H9 (cell line): ENCODE data around the gene EFNA3. TPM values are rescaled to one million over a fixed set of nuclear protein-coding genes. Genes with fewer than 3 reads are reported as not detected.

Experiments used
- DNase-seq: peaks from one replicate; pipeline ENCODE4 v3.0.0-alpha.2; 2017
- H2AFZ ChIP-seq: one replicate; pipeline ENCODE4 v1.6.1; 2013; ENCODE audit warnings: mild to moderate bottlenecking, low read length, control low read depth, moderate library complexity
- H2AK5ac ChIP-seq: 2 replicates; pipeline ENCODE4 v1.6.1; 2013; ENCODE audit warnings: low read length, control low read depth, mixed read lengths; ENCODE audit not compliant: insufficient read length
- H2BK120ac ChIP-seq: one replicate; pipeline ENCODE4 v1.6.1; 2013; ENCODE audit warnings: low read depth, mild to moderate bottlenecking, low read length, control low read depth, inconsistent platforms; ENCODE audit not compliant: poor library complexity, severe bottlenecking
- H2BK12ac ChIP-seq: 2 replicates; pipeline ENCODE4 v1.6.1; 2013; ENCODE audit warnings: low read length, control low read depth, mixed read lengths, low read depth; ENCODE audit not compliant: insufficient read length
- H2BK15ac ChIP-seq: 2 replicates; pipeline ENCODE4 v1.6.1; 2013; ENCODE audit warnings: low read depth, low read length, control low read depth
- H2BK20ac ChIP-seq: one replicate; pipeline ENCODE4 v1.6.1; 2013; ENCODE audit warnings: low read depth, mild to moderate bottlenecking, low read length, control low read depth, inconsistent platforms; ENCODE audit not compliant: poor library complexity, severe bottlenecking
- H2BK5ac ChIP-seq: 2 replicates; pipeline ENCODE4 v1.6.1; 2013; ENCODE audit warnings: low read length, control low read depth, mixed read lengths; ENCODE audit not compliant: insufficient read length
- H3K14ac ChIP-seq: 2 replicates; pipeline ENCODE4 v1.6.1; 2013; ENCODE audit warnings: low read length, control low read depth; ENCODE audit not compliant: insufficient read depth
- H3K18ac ChIP-seq: 2 replicates; pipeline ENCODE4 v1.6.1; 2013; ENCODE audit warnings: low read depth, mild to moderate bottlenecking, mixed read lengths, low read length, control low read depth; ENCODE audit not compliant: insufficient read length
- H3K23ac ChIP-seq: 2 replicates; pipeline ENCODE4 v1.6.1; 2013; ENCODE audit warnings: low read length, control low read depth, mixed read lengths, low read depth; ENCODE audit not compliant: insufficient read length
- H3K23me2 ChIP-seq: 2 replicates; pipeline ENCODE4 v1.6.1; 2013; ENCODE audit warnings: low read depth, mild to moderate bottlenecking, mixed read lengths, low read length, control low read depth; ENCODE audit not compliant: insufficient read length, poor library complexity, severe bottlenecking
- H3K27ac ChIP-seq: 2 replicates; pipeline ENCODE4 v1.5.1; 2013; ENCODE audit warnings: low read length, control low read depth, mixed read lengths, low read depth; ENCODE audit not compliant: insufficient read length
- H3K27me3 ChIP-seq: 2 replicates; pipeline ENCODE4 v1.6.1; 2013; ENCODE audit warnings: low read length, control low read depth, inconsistent platforms; ENCODE audit not compliant: insufficient read depth
- H3K4ac ChIP-seq: 2 replicates; pipeline ENCODE4 v1.6.1; 2013; ENCODE audit warnings: low read depth, mild to moderate bottlenecking, control low read depth, inconsistent platforms, low read length, moderate library complexity
- H3K4me1 ChIP-seq: 2 replicates; pipeline ENCODE4 v1.6.1; 2013; ENCODE audit warnings: low read length, control low read depth, inconsistent platforms; ENCODE audit not compliant: insufficient read depth
- H3K4me2 ChIP-seq: 2 replicates; pipeline ENCODE4 v1.6.1; 2013; ENCODE audit warnings: low read length, control low read depth, mixed read lengths; ENCODE audit not compliant: insufficient read length, insufficient read depth
- H3K56ac ChIP-seq: 2 replicates; pipeline ENCODE4 v1.6.1; 2013; ENCODE audit warnings: low read depth, mild to moderate bottlenecking, mixed read lengths, low read length, control low read depth; ENCODE audit not compliant: insufficient read length
- H3K79me1 ChIP-seq: 2 replicates; pipeline ENCODE4 v1.6.1; 2013; ENCODE audit warnings: low read depth, mild to moderate bottlenecking, moderate library complexity, low read length, control low read depth, inconsistent platforms; ENCODE audit not compliant: insufficient read depth, poor library complexity, severe bottlenecking
- H3K79me2 ChIP-seq: 2 replicates; pipeline ENCODE4 v1.6.1; 2013; ENCODE audit warnings: low read length, control low read depth, inconsistent platforms; ENCODE audit not compliant: insufficient read depth
- H3K9ac ChIP-seq: 2 replicates; pipeline ENCODE4 v1.6.1; 2013; ENCODE audit warnings: low read length, control low read depth, mixed read lengths; ENCODE audit not compliant: insufficient read length; ENCODE audit errors: extremely low read depth
- H3K9me3 ChIP-seq: one replicate; pipeline ENCODE4 v1.6.1; 2013; ENCODE audit warnings: low read depth, low read length, inconsistent platforms; ENCODE audit not compliant: control insufficient read depth
- H3T11ph ChIP-seq: one replicate; pipeline ENCODE4 v1.6.1; 2013; ENCODE audit warnings: mild to moderate bottlenecking, low read length, control low read depth, inconsistent platforms
- H4K20me1 ChIP-seq: one replicate; pipeline ENCODE4 v1.6.1; 2013; ENCODE audit not compliant: control insufficient read depth, insufficient read length, insufficient read depth
- H4K5ac ChIP-seq: 2 replicates; pipeline ENCODE4 v1.6.1; 2013; ENCODE audit warnings: low read depth, mild to moderate bottlenecking, mixed read lengths, low read length, control low read depth; ENCODE audit not compliant: insufficient read length
- H4K8ac ChIP-seq: replicated peaks from 2 replicates; pipeline ENCODE4 v1.6.1; 2013; ENCODE audit warnings: low read length, control low read depth, mixed read lengths, low read depth; ENCODE audit not compliant: insufficient read length
- H4K91ac ChIP-seq: 2 replicates; pipeline ENCODE4 v1.6.1; 2013; ENCODE audit warnings: low read depth, mild to moderate bottlenecking, moderate library complexity, mixed read lengths, low read length, control low read depth; ENCODE audit not compliant: insufficient read length
- H3K27ac Mint-ChIP-seq, 3 experiments: 2 replicates in 2 of 3; 3 replicates in 1 of 3; pipeline ENCODE4 v1.8.0; 2020 to 2021; ENCODE audit warnings: mixed read lengths in 3 of 3, mild to moderate bottlenecking in 1 of 3, moderate library complexity in 1 of 3
- H3K27me3 Mint-ChIP-seq: 2 replicates; pipeline ENCODE4 v1.8.0; 2021; ENCODE audit warnings: low read depth, mild to moderate bottlenecking, moderate library complexity, mixed read lengths
- H3K36me3 Mint-ChIP-seq, 3 experiments: 2 replicates in 2 of 3; 3 replicates in 1 of 3; pipeline ENCODE4 v1.8.0; 2020 to 2021; ENCODE audit warnings: low read depth in 3 of 3, mixed read lengths in 3 of 3; ENCODE audit not compliant: insufficient read depth in 1 of 3
- H3K4me1 Mint-ChIP-seq, 2 experiments: 2 replicates each; pipeline ENCODE4 v1.8.0; 2020; ENCODE audit warnings: mixed read lengths in 2 of 2
- H3K4me3 Mint-ChIP-seq, 2 experiments: 2 replicates in 1 of 2; 3 replicates in 1 of 2; pipeline ENCODE4 v1.8.0; 2020 to 2021; ENCODE audit warnings: mild to moderate bottlenecking in 2 of 2, mixed read lengths in 2 of 2, moderate library complexity in 1 of 2
- H3K9me3 Mint-ChIP-seq, 2 experiments: 2 replicates in 1 of 2; 3 replicates in 1 of 2; pipeline ENCODE4 v1.8.0; 2020; ENCODE audit warnings: mild to moderate bottlenecking in 2 of 2, mixed read lengths in 2 of 2, moderate library complexity in 1 of 2
- CTCF ChIP-seq: fragments of 200-600 bp; sonication (generic); conservative IDR thresholded peaks from 3 replicates; pipeline ENCODE4 v1.8.0; 2021; ENCODE audit warnings: antibody characterized with exemption, mild to moderate bottlenecking
- WGBS: extraction: QIAGEN DNeasy Blood & Tissue Kit; methylation state at CpG from one replicate; pipeline ENCODE4 v1.1.7; 2013; ENCODE audit warnings: missing lambda C conversion rate, low lambda C conversion rate, mixed read lengths; ENCODE audit not compliant: insufficient read length; ENCODE audit errors: extremely low coverage; 5-methylcytosine and 5-hydroxymethylcytosine counted together
- total RNA-seq: library from RNA; stranded (reverse); gene quantifications from 2 replicates; pipeline ENCODE4 v1.2.1, GENCODE V29; 2021

EFNA3 gene
- total RNA-seq, 1 experiment from 2014 or later, result 3.9 TPM

- no peak overlapping the region for H3K4me2 ChIP-seq
- Mint-ChIP-seq H3K27ac (no peak overlapping the region), H3K27me3 (peaks cover 52% of the 10 kb centered on the region), H3K9me3 (no peaks in the 10 kb centered on the region; a peak in 1 of 5 replicates), H3K4me1 (peaks cover 46 to 49% of the 10 kb centered on the region in 2 experiments), H3K36me3 (peaks cover 2 to 12% (median 6%) of the 10 kb centered on the region in 3 experiments; a peak in 6 of 7 replicates), H3K4me3 (no peak overlapping the region)
- no peak overlapping the region for H3K14ac ChIP-seq
- H3K79me1 ChIP-seq, result no peaks in the 10 kb centered on the region
- no peak overlapping the region for H2BK12ac ChIP-seq
- no peak overlapping the region for H3K18ac ChIP-seq
- no peak overlapping the region for H2AK5ac ChIP-seq
- H4K20me1 ChIP-seq, result peaks cover under 1% of the 10 kb centered on the region
- H3K23me2 ChIP-seq, result peaks cover 34% of the 10 kb centered on the region
- H3K23ac ChIP-seq, result no peak overlapping the region
- DNase-seq, result no peak
- H3K56ac ChIP-seq, result no peak overlapping the region
- H2AFZ ChIP-seq, result no peak overlapping the region
- peaks cover 13% of the 10 kb centered on the region; the same call in 1 of the 2 replicates for H3K27me3 ChIP-seq
- no CpG with 5 or more reads among the region's 2 CpGs for WGBS
- H3T11ph ChIP-seq, result no peak overlapping the region
- no peaks in the 10 kb centered on the region for H3K79me2 ChIP-seq
- no peak overlapping the region for H3K27ac ChIP-seq
- H3K9me3 ChIP-seq, result no peaks in the 10 kb centered on the region
- H2BK15ac ChIP-seq, result no peak overlapping the region
- H4K91ac ChIP-seq, result no peak overlapping the region
- no peak overlapping the region for H2BK5ac ChIP-seq
- no peak overlapping the region for H3K4ac ChIP-seq
- no peaks in the 10 kb centered on the region; the same call in 1 of the 2 replicates for H3K4me1 ChIP-seq
- H3K9ac ChIP-seq, result no peak overlapping the region
- no peak overlapping the region for H2BK20ac ChIP-seq
- no peak for TF ChIP-seq CTCF
- no peak overlapping the region for H2BK120ac ChIP-seq
- no peak overlapping the region for H4K5ac ChIP-seq
- no peak overlapping the region for H4K8ac ChIP-seq
Measured at GRCh38 chr1:155131856-155132255, 53.2 kb downstream of the EFNA3 start.
